LNCaP clone FGC (cell line): ENCODE results near the gene CYSRT1.

ENCODE experiments used
- DNase-seq: peaks from one replicate; pipeline ENCODE4 v3.0.0-alpha.2; 2011; ENCODE audit warnings: low read depth
- H3K4me3 ChIP-seq: 2 replicates; pipeline ENCODE4 v1.5.1; 2011; ENCODE audit warnings: mild to moderate bottlenecking, low read depth, low read length, control low read depth
- CTCF ChIP-seq: IDR thresholded peaks from 2 replicates; pipeline ENCODE4 v1.5.1; 2012; ENCODE audit warnings: mild to moderate bottlenecking; ENCODE audit not compliant: control insufficient read depth, insufficient read depth; ENCODE audit errors: extremely low read depth

The CYSRT1 gene

GRCh38 chr9:137212520-137212919 lies 12.5 kb upstream of the CYSRT1 start:
- H3K4me3 ChIP-seq = no peak overlapping the region
- DNase-seq = no peak
- no peak for TF ChIP-seq CTCF

- DNase-seq = no peak
- TF ChIP-seq CTCF = no peak
- no peak overlapping the region for H3K4me3 ChIP-seq
Measured at GRCh38 chr9:137213160-137214060, 11.6 kb upstream of the CYSRT1 start.

- TF ChIP-seq CTCF = no peak
- H3K4me3 ChIP-seq = no peak overlapping the region
- DNase-seq = no peak
Measured at GRCh38 chr9:137214620-137215019, 10.4 kb upstream of the CYSRT1 start.

GRCh38 chr9:137215196-137215986 lies 9.6 kb upstream of the CYSRT1 start:
- H3K4me3 ChIP-seq = no peak overlapping the region
- TF ChIP-seq CTCF = no peak
- DNase-seq = no peak

GRCh38 chr9:137216188-137216965 lies 8.6 kb upstream of the CYSRT1 start:
- DNase-seq = no peak
- H3K4me3 ChIP-seq = peak overlapping the region; percentile 73
- TF ChIP-seq CTCF = no peak

- H3K4me3 ChIP-seq = peak overlapping the region; percentile 73
- DNase-seq = peak; percentile 90
- peak; percentile 30 for TF ChIP-seq CTCF
Measured at GRCh38 chr9:137217276-137218211, 7.4 kb upstream of the CYSRT1 start.
